Measurements from ENCODE around the gene IGHMBP2. TPM values are rescaled to one million over a fixed set of nuclear protein-coding genes. Genes with fewer than 3 reads are reported as not detected.

IGHMBP2 gene
- total RNA-seq, 1 donor from 2014 or later, result 13.2 TPM

GRCh38 chr11:68868221-68868835 is 35.4 kb upstream of the IGHMBP2 start:
- H3K4me3 ChIP-seq, result no peak overlapping the region
- no peaks in the 10 kb centered on the region for H3K27me3 ChIP-seq (ENCODE audit: low read depth)
- no peak for DNase-seq
- H3K27ac ChIP-seq (replicated peaks), result no peak overlapping the region
- no peaks in the 10 kb centered on the region for H3K36me3 ChIP-seq
- peaks cover 42% of the 10 kb centered on the region for H3K4me1 ChIP-seq
- peaks cover 6% of the 10 kb centered on the region for H3K9me3 ChIP-seq (replicated peaks)
- no peak for TF ChIP-seq CTCF (IDR thresholded peaks at IDR 0.05; ENCODE audit: borderline replicate concordance)
- intact Hi-C loops (cut with micrococcal nuclease), result no loop called here

- Histone ChIP-seq H3K9me3 (replicated peaks) (no peaks in the 10 kb centered on the region), H3K4me1 (peaks cover 57% of the 10 kb centered on the region), H3K27me3 (ENCODE audit: low read depth) (no peaks in the 10 kb centered on the region), H3K4me3 (peak overlapping the region; percentile 69), H3K27ac (replicated peaks) (peak overlapping the region; percentile 59), H3K36me3 (no peaks in the 10 kb centered on the region)
- intact Hi-C loops (cut with micrococcal nuclease), result no loop called here
- TF ChIP-seq CTCF (IDR thresholded peaks at IDR 0.05; ENCODE audit: borderline replicate concordance), result peak; percentile 42
- DNase-seq, result no peak
These were observed 33.2 kb upstream of the IGHMBP2 start for GRCh38 chr11:68870470-68870869.

GRCh38 chr11:68872216-68873003 is 31.3 kb upstream of the IGHMBP2 start:
- H3K4me1 ChIP-seq, result peaks cover 61% of the 10 kb centered on the region
- intact Hi-C loops (cut with micrococcal nuclease), result no loop called here
- no peaks in the 10 kb centered on the region for H3K27me3 ChIP-seq (ENCODE audit: low read depth)
- no peak for DNase-seq
- no peaks in the 10 kb centered on the region for H3K9me3 ChIP-seq (replicated peaks)
- H3K27ac ChIP-seq (replicated peaks), result peak overlapping the region; percentile 56
- TF ChIP-seq CTCF (IDR thresholded peaks at IDR 0.05; ENCODE audit: borderline replicate concordance), result no peak
- H3K4me3 ChIP-seq, result peak overlapping the region; percentile 35
- H3K36me3 ChIP-seq, result no peaks in the 10 kb centered on the region

GRCh38 chr11:68878022-68878421 is 25.7 kb upstream of the IGHMBP2 start:
- Histone ChIP-seq H3K36me3 (no peaks in the 10 kb centered on the region), H3K4me3 (no peak overlapping the region), H3K9me3 (replicated peaks) (no peaks in the 10 kb centered on the region), H3K27ac (replicated peaks) (no peak overlapping the region), H3K27me3 (ENCODE audit: low read depth) (no peaks in the 10 kb centered on the region), H3K4me1 (peaks cover 30% of the 10 kb centered on the region)
- no peak for DNase-seq
- TF ChIP-seq CTCF (IDR thresholded peaks at IDR 0.05; ENCODE audit: borderline replicate concordance), result no peak
- intact Hi-C loops (cut with micrococcal nuclease), result no loop called here

DNA sequence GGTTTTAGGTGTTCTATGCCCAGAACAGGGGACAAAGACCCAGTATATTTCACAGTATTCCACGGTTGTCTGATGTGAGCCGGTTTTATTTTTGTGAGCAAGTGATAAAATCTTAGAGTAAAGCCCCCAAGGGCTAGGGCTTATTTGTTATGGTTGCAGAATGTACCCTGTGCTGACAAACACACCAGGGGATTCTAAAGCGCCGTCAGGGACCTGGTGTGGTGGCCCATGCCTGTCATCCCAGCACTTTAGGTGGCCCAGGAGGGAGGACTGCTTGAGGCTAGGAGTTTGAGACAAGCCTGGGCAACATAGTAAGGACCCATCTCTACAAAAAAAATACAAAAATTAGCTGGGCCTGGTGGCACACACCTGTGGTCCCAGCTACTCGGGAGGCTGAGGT is 22.8 kb upstream of the IGHMBP2 start:
- Histone ChIP-seq H3K27ac (replicated peaks) (no peak overlapping the region), H3K4me3 (no peak overlapping the region), H3K36me3 (no peaks in the 10 kb centered on the region), H3K27me3 (ENCODE audit: low read depth) (no peaks in the 10 kb centered on the region), H3K9me3 (replicated peaks) (no peaks in the 10 kb centered on the region), H3K4me1 (peaks cover 9% of the 10 kb centered on the region)
- intact Hi-C loops (cut with micrococcal nuclease), result no loop called here
- no peak for DNase-seq
- TF ChIP-seq CTCF (IDR thresholded peaks at IDR 0.05; ENCODE audit: borderline replicate concordance), result no peak

Data from left ventricle myocardium inferior (tissue), 1 donor.